HG02870 (cell line): ENCODE measurements around the gene NCCRP1.

Experiments used
- ATAC-seq: cut with Tn5 transposase; IDR thresholded peaks from one replicate; pipeline ENCODE4 v1.9.1; 2021; ENCODE audit warnings: mild to moderate bottlenecking, moderate library complexity; ENCODE audit not compliant: unreplicated experiment

Gene NCCRP1, protein sequence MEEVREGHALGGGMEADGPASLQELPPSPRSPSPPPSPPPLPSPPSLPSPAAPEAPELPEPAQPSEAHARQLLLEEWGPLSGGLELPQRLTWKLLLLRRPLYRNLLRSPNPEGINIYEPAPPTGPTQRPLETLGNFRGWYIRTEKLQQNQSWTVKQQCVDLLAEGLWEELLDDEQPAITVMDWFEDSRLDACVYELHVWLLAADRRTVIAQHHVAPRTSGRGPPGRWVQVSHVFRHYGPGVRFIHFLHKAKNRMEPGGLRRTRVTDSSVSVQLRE

DNA sequence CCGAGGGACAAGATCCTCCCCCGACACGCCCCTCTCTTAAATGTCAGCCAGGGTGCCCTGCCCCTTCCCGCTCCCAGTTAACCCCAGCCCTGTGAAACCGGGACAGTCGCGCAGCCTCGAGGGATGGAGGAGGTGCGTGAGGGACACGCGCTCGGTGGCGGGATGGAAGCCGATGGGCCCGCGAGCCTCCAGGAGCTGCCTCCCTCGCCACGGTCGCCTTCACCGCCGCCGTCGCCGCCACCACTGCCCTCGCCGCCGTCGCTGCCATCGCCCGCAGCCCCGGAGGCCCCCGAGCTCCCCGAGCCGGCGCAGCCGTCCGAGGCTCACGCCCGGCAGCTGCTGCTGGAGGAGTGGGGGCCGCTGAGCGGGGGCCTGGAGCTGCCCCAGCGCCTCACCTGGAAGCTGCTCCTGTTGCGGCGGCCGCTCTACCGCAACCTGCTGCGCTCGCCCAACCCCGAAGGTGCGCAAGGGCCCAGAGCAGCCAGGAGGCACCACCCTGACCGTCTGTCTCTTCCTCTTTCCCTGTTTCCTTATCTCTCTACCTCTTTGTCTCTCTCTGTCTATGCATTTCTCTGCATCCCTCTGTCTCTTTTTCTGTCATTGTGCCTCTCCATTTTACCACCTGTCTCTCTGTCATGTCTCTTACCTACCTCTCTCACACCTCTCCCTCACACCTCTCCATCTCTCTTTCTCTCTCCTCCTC, at the start of gene NCCRP1:
NCCRP1 (plus strand) TSS at position 105 of the 703 bp plus-strand sequence; CDS start at position 124, 19 bp downstream.
- ATAC-seq = no peak

DNA sequence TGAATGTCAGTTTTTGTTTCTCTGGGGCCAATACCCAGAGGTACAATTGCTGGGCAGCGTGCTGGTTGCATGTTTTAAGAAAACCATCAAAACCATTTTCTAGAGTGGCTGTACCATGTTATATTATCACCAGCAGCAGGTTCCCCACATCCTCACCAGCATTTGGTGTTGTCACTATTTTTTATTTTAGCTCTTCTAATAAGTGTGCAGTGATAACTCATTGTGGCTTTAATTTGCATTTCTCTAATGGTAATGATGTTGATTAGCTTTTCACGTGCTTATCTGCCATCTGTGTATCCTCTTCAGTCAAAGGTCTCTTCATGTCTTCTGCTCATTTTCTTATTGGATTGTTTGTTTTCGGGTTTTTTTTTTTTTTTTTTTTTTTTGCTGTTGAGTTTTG, 49.3 kb upstream of the NCCRP1 start:
- no peak for ATAC-seq

DNA sequence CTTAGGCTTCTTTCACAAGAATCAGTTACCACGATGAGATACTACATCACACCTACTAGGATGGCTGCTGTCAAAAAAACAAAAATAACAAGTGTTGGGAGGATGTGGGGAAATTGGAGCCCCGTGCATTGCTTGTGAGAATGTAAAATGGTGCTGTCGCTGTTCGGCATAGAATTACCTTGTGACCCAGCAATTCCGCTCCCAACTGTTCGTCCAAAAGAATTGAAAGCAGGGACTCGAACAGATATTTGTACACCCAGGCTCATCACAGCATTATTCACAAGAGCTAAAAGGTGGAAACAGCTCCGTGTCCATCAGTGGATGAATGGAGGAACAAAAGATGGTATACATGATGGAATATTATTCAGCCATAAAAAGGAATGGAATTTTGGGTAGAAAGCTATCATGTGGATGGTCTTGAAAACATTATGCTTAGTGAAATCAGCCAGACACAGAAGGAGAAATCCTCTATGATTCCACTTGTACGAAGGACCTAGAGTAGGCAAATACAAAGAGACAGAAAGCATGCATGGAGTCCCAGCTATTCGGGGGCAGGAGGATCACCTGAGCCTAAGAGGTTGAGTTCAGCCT, 47.7 kb upstream of the NCCRP1 start:
- ATAC-seq = no peak

DNA sequence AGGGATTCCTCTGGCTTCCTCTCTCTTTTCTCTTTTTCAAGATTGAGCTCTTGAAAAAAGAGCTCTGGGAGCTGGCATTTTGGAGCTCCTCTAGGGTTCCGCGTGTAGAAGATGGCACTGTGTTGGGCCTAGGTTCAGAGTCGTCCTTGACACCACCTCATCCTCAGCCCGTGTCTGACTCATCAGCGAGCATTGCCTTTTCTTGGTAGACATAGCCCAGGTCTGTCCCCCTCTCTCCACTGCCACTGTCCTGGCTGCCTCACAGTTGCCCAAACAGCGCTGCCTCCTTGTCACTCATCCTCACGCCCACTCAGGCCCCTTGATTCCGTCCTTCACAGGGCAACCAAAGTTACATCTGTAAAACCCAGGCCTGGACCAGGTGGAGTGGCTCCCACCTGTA, 46.5 kb upstream of the NCCRP1 start:
- ATAC-seq = no peak

DNA sequence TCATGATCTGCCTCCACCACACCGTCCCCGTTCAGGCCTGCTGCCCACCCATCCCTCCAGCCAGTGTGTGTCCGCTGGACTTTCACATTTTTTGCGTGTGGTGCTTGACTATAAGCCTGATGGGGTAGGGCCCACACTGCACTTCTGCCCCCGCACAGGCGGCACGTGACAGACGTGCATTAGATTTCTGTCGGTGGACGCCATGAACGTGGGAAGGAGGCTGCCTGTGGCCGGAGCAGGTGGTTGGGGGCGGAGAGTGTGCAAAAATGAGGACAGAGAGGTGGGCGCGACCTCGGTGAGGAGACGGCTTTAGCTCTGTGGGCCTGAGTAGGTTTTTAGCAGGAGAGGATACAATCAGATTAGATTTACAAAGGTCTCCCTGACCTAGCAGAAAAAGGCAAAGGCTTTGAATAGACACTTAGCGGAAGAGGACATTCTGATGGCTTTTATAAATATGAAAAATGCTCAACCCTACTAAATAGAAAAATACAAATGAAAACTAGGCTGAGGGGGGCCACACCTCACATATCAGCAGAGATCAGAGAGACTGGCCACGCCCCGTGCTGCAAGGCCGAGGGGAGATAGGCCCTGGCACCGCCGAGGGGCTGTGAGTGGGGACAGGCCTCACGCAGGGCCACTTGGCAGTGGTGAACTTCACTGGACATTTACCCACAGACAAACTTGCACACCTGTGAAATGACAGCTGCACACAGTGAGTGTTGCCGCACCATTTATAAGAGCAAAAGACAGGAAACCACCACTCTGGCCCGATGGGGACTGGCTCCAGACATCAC, 45.8 kb upstream of the NCCRP1 start:
- no peak for ATAC-seq

DNA sequence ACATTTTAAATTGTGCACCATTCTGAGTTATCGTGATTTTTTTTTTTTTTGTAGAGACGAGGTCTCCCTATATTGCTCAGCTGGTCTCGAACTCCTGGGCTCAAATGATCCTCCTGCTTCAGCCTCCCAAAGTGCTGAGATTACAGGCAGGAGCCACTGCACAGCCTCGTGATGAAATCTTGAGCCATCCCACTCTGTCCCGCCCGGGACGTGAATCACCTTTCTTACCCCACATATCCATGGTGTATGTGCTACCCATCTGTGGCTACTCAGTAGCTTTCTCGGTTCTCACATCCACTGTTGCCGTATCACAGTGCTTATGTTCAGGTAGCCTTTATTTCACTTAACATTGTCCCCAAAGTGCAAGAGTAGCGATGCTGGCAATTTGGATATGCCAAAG, 44.7 kb upstream of the NCCRP1 start:
- no peak for ATAC-seq

DNA sequence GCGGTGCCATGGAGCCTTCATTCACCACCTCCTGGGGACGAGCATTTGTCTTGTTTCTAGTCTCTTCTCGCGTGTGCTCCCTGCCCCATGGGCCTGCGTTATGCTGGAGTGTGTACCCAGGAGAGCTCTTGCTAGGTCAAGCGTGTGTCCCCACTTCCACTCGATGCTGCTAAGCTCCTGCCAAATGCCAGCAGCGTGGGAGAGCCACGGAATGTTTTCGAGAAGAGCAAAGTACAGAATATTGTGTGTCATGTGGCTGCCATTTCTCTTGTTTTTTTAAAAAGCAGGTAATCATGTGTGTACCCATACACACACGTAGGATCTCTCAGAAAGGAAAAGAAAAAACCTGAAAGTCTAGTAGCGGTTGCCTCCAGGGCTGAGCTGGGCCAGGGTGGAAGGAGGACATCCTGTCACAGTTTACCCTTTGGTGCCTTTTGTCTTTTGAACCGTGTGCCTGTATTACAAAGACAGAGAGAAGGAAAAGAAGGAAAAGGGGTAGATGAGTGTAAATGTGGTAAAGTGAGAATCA, 42.6 kb upstream of the NCCRP1 start:
- no peak for ATAC-seq

DNA sequence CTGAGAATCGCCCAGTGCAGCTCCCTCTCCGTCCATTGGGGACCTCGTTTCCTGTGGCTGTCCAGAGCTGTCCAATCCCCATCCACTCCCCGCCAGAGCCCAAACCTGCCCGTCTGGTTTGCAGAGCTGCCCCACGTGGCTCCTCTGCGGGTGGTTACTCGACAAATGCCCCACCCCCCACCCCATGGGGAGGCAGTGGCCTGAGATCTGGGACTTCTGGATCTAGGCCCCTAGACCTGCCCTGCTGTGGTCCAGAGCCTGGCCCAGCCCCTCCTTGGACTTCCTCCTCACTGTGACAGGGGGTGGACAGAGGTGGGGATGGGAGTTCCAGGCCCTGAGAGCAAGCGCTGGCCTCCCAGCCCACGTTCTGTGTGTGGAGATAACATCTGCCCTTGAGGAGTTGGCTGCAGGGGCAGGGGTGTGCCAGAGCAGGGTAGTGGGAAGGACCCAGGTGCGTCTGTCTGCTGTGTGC, 42.1 kb upstream of the NCCRP1 start:
- no peak for ATAC-seq

DNA sequence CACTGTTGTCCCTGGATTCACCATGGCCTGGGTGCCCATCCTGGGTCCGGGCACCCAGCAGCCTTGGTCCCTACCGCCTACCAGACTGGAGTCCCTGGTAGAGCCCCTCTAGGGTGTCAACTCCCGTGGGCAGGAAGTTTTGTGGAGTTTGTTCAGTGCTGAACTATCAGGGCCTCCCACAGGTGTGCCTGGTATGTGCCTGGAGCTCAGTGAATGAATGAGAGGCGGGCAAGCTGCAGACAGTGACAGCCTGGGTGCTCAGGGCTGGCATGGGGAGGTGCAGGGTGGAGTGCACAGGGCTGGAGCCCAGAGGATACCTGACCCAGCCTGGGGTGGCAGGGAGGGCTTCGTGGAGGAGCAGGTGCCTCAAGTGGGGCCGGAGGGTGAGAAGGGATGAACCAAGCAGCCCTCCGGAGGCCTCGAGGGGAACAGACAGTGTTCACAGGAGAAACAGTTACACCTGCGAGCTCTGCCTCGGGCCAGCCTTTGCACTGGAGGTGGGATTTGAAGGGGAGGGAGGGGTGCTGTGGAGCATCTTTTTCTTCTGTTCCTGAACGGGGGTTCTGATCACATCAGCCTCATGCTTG, 41.6 kb upstream of the NCCRP1 start:
- ATAC-seq = no peak

DNA sequence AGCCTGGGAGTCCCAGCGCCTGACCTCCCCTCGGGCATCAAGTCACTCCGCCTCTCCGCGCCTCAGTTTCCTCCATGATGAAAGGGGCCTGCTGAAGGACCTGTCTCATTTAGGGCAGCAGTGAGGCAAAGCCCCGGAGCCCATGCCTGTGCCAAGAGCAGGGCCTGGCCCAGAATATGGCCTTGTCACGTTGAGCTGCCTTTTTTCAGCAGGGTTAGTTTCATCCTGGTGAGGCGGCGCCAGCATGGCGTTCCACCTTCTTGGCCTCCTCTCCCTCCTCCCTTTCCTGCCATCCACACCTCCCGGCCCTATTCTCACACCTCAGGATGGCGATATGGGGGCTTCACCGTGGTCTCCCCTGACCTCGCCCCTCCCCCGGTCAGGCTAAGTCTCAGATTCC, 41.0 kb upstream of the NCCRP1 start:
- no peak for ATAC-seq

DNA sequence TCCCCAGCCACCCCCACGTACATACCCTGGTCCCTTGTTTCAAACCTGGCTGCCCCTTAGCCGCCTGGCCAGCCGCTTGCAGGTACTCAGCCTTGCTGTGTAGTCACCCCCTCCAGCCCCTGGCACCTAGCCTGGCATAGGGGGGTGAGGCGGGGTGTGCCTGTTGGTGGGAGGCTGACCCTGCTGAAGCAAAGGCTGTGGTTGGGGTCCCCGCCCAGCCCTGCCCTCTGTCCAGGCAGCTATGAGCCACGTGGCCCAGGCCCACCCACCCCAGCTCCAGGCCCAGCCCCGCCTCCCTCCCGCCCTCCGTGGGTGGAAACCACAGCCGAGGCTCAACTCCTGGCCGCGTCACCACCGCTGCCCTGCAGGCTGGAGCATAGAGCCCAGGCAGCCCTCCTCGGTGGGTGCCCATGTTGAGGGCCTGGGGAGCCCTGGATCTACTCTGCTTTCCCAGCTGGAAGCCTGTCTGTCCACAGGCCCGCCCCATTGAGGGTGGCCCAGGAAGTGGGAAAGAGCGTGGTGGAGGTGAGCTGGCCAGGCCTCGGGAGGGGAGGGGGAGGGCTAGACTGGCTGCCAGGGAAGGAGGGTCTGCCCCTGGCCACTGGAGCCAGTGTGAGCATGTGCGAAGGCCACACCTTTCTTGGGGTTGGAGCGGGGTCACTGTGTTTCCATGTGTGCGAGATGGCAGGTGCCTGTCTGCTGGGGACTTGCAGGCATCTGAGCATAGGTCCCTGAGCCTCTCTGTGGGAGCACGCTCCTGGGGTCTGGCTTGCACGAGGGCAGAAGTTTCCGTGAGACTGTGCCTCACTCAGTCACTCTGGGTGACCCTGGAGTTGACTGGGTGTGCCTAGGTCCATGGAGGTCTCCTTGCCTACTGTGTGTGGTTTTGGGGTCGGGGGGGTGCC, 40.2 kb upstream of the NCCRP1 start:
- no peak for ATAC-seq

DNA sequence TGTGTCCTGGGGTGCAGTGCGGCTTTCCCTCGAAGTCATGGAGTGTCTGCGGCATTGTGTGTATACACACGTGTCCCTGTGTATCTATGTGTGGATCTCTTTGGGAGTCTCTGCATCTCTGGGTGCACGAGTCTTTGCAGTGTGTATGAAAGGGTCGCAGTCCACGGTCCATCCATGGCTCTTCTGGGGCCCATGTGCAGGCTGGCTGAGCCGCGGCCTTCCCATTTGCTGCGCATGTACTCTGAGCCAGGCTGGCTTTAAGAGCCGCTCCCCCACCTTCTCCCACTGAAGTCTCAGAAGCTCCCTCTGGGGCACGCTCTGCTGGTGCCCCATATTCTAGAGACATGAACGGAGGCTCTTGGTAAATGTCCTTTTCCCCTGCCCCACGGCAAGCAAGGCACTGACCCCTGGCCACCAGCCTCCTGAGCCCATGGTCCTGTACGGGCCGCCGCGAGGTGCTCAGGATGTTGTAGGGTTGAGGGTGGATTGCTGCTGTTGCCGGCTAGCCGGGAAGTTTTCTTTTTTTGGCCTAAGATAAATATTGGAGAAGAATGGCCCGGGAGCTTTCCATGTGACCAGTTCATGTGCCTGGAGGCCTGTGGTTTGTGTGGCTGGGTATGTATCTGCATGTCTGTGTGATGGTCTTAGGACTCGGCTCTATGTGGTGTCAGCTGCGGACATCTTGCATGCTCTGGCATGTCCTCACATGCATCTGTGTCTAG, 39.3 kb upstream of the NCCRP1 start:
- no peak for ATAC-seq

DNA sequence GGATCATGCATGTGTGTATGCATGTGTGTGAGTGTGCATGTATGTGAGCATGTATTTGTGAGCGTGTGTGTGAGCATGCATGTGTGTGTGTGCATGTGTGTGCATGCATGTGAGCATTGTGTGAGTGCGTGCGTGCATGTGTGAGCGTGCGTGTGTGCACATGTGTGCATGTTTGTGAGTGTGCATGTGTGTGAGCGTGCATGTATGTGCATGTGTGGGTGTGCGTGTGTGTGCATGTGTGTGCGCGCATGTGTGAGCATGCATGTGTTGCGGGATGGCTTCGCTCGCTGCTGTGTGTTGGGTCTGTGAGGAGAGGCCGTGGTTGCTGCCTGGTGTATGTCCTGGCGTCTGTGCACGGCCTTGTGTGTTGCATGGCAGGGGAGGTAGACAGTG, 38.8 kb upstream of the NCCRP1 start:
- ATAC-seq = no peak

DNA sequence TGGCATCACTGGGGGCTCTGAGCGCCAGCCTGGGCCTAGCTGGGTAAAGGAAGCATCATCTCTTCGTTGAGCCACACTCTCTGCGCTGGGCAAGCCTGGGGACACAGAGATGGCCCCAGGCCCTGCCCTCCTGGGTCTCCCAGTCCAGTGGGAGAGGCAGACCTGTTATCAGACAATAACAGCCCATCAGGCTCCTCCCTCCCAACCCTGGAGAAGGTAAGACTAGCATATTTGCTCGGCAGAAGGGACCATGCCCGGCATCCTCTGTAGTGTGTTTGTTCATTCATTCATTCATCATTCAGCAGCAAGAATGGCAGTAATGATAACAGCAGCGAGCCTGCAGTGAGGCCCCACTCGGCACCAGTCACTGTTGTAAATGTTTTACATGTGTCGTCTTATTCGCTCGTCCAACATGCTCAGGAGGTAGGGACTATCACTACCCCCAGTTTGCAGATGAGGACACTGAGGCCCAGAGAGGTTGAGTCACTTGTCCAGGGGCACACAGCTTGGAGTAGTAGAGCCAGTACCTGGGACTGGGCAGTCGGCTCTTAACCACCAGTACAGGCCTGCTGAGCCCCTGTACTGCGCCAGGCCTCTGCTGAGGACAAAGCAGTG, 38.0 kb upstream of the NCCRP1 start:
- ATAC-seq = no peak

DNA sequence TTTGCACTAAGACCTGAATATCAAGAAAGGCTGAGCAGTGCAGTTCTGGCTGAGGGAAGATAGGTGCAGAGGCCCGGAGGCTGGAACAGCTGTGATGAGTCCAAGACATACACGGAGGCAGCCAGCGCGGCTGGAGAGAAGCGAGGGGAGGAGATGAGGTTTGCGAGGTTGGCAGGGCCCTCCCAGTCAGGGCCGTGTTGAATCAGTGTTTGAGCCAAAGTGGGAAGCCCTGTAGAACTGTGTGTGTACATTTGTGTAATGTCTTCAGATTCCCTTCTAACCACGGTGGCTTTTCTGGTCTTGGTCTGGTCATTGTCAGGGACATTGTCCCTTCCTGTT, 36.3 kb upstream of the NCCRP1 start:
- no peak for ATAC-seq

DNA sequence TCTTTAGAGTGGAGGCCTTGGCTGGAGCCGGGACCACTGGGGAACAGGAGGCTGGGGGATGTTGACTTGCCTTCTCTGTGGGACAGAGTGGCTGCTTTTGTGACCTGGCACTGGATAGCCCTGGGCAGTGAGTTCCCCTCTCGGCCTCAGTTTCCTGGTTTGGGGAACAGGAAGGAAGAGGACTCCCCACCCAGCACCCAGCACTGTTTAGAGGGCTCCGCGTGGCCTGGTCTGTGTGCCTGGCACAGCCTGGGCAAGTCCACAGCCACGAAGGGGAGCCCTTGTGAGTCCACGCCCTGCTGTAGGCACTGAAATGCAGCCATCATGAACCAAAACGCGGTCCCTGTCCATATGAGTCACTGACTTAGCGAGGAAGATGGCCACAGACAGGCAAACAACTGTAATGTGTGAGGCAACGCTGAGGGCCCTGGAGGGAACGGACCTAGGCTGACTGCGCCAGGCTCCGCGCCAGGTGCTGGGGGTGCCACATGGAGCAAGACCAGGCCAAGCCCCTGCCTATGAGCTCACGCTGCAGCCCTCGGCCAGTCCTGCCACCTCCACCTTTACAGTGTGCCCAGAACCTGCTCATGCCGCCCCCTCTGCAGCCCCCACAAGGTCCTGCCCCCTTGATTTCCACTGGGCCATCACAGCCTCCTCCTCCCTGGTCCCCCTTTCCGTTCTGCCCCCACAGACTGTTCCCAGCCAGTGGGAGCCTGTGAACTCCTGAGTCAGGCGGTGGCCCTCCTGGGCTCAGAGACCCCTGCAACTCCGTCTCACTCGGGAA, 35.7 kb upstream of the NCCRP1 start:
- ATAC-seq = no peak

DNA sequence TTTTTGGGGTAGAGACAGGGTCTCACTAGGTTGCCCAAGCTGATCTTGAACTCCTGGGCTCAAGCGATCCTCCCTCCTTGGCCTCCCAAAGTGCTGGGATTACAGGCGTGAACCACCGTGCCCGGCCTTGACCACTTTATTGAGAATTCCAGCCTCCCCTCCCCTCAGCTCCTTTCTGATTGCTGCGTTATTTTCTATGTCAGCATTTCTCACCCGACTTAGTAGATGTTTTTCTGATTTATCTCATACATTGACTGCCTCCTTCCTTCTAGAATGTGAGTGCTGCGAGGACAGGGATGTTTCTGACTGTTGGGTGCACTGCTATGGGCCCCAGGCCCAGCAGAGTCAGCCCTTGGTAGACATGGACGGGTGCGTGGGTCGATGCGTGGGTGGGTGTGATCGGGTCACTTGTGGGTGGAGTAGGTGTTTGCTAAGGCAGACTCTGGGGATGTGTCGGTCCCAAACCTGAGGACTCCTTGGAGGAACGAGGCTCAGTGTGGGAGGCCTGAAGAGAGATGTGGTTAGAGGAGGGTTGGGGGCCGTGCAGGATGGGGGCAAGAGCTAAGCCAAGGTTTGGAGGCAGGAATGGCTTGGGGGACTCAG, 34.2 kb upstream of the NCCRP1 start:
- no peak for ATAC-seq

DNA sequence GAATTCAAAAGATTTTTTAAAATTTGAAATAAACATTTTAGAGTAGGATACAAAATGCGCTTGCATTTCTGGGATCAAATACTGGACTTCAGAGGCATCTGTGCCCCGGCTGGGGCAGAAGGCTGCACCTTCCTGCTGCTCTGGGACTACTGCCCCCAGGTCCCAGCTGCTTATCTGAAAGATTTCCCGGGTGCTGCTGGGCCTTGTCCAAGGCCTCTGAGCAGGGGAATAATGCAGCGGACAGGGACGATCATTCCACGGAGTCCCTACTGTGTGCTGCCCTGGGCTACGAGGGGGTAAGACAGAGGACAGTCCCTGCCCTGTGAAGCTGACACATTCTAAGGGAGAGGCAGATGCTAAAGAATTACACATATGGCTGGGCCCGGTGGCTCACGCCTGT, 33.1 kb upstream of the NCCRP1 start:
- no peak for ATAC-seq
